ENCODE results near the gene IFNAR1.

- TF ChIP-seq CEBPB (IDR thresholded peaks at IDR 0.05) (no peak), RAD21 (conservative IDR thresholded peaks at IDR 0.05 in 1 of 2, IDR thresholded peaks at IDR 0.05 in 1 of 2) (no peak), BHLHE40 (IDR thresholded peaks at IDR 0.05; ENCODE audit: low read depth, low read length) (no peak), POLR2A (IDR thresholded peaks at IDR 0.05; ENCODE audit: low read length) (no peak), TP53 (CRISPR knock-in tag; IDR thresholded peaks at IDR 0.05) (no peak), CHD2 (IDR thresholded peaks at IDR 0.05; ENCODE audit: low read length, partially characterized antibody) (no peak), HEYL (CRISPR knock-in tag; IDR thresholded peaks at IDR 0.05) (no peak)
- TF ChIP-seq, protein P1, sequence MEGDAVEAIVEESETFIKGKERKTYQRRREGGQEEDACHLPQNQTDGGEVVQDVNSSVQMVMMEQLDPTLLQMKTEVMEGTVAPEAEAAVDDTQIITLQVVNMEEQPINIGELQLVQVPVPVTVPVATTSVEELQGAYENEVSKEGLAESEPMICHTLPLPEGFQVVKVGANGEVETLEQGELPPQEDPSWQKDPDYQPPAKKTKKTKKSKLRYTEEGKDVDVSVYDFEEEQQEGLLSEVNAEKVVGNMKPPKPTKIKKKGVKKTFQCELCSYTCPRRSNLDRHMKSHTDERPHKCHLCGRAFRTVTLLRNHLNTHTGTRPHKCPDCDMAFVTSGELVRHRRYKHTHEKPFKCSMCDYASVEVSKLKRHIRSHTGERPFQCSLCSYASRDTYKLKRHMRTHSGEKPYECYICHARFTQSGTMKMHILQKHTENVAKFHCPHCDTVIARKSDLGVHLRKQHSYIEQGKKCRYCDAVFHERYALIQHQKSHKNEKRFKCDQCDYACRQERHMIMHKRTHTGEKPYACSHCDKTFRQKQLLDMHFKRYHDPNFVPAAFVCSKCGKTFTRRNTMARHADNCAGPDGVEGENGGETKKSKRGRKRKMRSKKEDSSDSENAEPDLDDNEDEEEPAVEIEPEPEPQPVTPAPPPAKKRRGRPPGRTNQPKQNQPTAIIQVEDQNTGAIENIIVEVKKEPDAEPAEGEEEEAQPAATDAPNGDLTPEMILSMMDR (IDR thresholded peaks at IDR 0.05), result no peak
These were observed 15.9 kb upstream of the IFNAR1 start for GRCh38 chr21:33308586-33309490.
